GM20000 (cell line): ENCODE results near the gene CYP3A4.

Experiments
- DNase-seq: peaks from one replicate; pipeline ENCODE4 v3.0.0; 2012; ENCODE audit warnings: low spot score
- CTCF ChIP-seq: IDR thresholded peaks from 2 replicates; pipeline ENCODE4 v1.5.1; 2012; ENCODE audit warnings: mild to moderate bottlenecking, control low read depth; ENCODE audit errors: extremely low read depth, missing control alignments

CYP3A4 gene

GRCh38 chr7:99784007-99784406, at the start of gene CYP3A4:
CYP3A4 (minus strand) TSS chr7:99784184; CDS start chr7:99784081, 103 bp downstream.
- no peak for DNase-seq
- no peak for TF ChIP-seq CTCF

- no peak for DNase-seq
These were observed 49.4 kb upstream of the CYP3A4 start for GRCh38 chr7:99833289-99833877.

GRCh38 chr7:99831595-99831994, 47.6 kb upstream of the CYP3A4 start:
- TF ChIP-seq CTCF, result no peak
- no peak for DNase-seq

More at GRCh38 chr7:99833289-99833877, 49.4 kb upstream of the CYP3A4 start:
- TF ChIP-seq CTCF, result no peak

- no peak for TF ChIP-seq CTCF
- no peak for DNase-seq
These were observed 45.7 kb upstream of the CYP3A4 start for GRCh38 chr7:99829524-99830160.

GRCh38 chr7:99828811-99829210, 44.8 kb upstream of the CYP3A4 start:
- no peak for TF ChIP-seq CTCF
- DNase-seq, result no peak

GRCh38 chr7:99827040-99827778, 43.2 kb upstream of the CYP3A4 start:
- no peak for DNase-seq
- TF ChIP-seq CTCF, result no peak

GRCh38 chr7:99825873-99826272, 41.9 kb upstream of the CYP3A4 start:
- DNase-seq, result no peak
- TF ChIP-seq CTCF, result no peak
